Memory B cell (primary cell): ENCODE measurements around the gene DCAF11.
A peak's percentile ranks its signal among the peaks of the same experiment; 100 is the strongest.
"Not testable (repeated sequence)": the region's sequence is repeated elsewhere in the genome, so short reads cannot be mapped to it uniquely, and the experiment has no call there.

Experiments
- ATAC-seq: fragments of 150-1000 bp; cut with Tn5 transposase; 2 replicates; pipeline ENCODE4 v1.10.0; 2021; ENCODE audit warnings: low read depth, mild to moderate bottlenecking, moderate library complexity
- DNase-seq, 2 donors: peaks; one replicate each; pipeline ENCODE4 v3.0.0; 2022; ENCODE audit warnings: low spot score in 2 of 2
- H3K27ac Mint-ChIP-seq: one replicate; pipeline ENCODE4 v1.8.0; 2022; ENCODE audit warnings: mild to moderate bottlenecking, moderate library complexity, mixed read lengths
- H3K27me3 Mint-ChIP-seq: one replicate; pipeline ENCODE4 v1.8.0; 2022; ENCODE audit warnings: mixed read lengths
- H3K36me3 Mint-ChIP-seq: one replicate; pipeline ENCODE4 v1.8.0; 2022; ENCODE audit warnings: mild to moderate bottlenecking, mixed read lengths
- H3K4me1 Mint-ChIP-seq: one replicate; pipeline ENCODE4 v1.8.0; 2022; ENCODE audit warnings: mixed read lengths
- H3K4me3 Mint-ChIP-seq: one replicate; pipeline ENCODE4 v1.8.0; 2022; ENCODE audit warnings: mild to moderate bottlenecking, moderate library complexity, mixed read lengths
- H3K9me3 Mint-ChIP-seq: one replicate; pipeline ENCODE4 v1.8.0; 2022; ENCODE audit warnings: mixed read lengths

The DCAF11 gene

GRCh38 chr14:24096545-24097181 lies 17.9 kb upstream of the DCAF11 start:
- ATAC-seq (no peak), DNase-seq (no peak)
- H3K4me1 Mint-ChIP-seq, result peaks cover 23% of the 10 kb centered on the region
- peak overlapping the region; percentile 11 for H3K27ac Mint-ChIP-seq
- H3K27me3 Mint-ChIP-seq, result no peaks in the 10 kb centered on the region
- peaks cover 14% of the 10 kb centered on the region for H3K36me3 Mint-ChIP-seq
- H3K4me3 Mint-ChIP-seq, result peak overlapping the region; percentile 59
- no peaks in the 10 kb centered on the region for H3K9me3 Mint-ChIP-seq

GRCh38 chr14:24098229-24098926 lies 16.2 kb upstream of the DCAF11 start:
- Mint-ChIP-seq H3K9me3 (no peaks in the 10 kb centered on the region), H3K36me3 (peaks cover 17% of the 10 kb centered on the region), H3K4me1 (peaks cover 21% of the 10 kb centered on the region), H3K27me3 (no peaks in the 10 kb centered on the region), H3K27ac (no peak overlapping the region), H3K4me3 (no peak overlapping the region)
- DNase-seq (no peak), ATAC-seq (no peak)

GRCh38 chr14:24098927-24099813 lies 15.4 kb upstream of the DCAF11 start:
- Mint-ChIP-seq H3K4me3 (no peak overlapping the region), H3K27me3 (no peaks in the 10 kb centered on the region), H3K27ac (no peak overlapping the region), H3K9me3 (no peaks in the 10 kb centered on the region), H3K4me1 (peaks cover 16% of the 10 kb centered on the region), H3K36me3 (peaks cover 20% of the 10 kb centered on the region)
- DNase-seq (no peak), ATAC-seq (no peak)

GRCh38 chr14:24100197-24100981 lies 14.2 kb upstream of the DCAF11 start:
- Mint-ChIP-seq H3K9me3 (no peaks in the 10 kb centered on the region), H3K27me3 (no peaks in the 10 kb centered on the region), H3K4me3 (no peak overlapping the region), H3K27ac (no peak overlapping the region), H3K36me3 (peaks cover 24% of the 10 kb centered on the region), H3K4me1 (peaks cover 14% of the 10 kb centered on the region)
- no peak for ATAC-seq
- DNase-seq, result no peak

- DNase-seq (no peak), ATAC-seq (no peak)
- no peak overlapping the region for H3K27ac Mint-ChIP-seq
- no peaks in the 10 kb centered on the region for H3K9me3 Mint-ChIP-seq
- H3K4me1 Mint-ChIP-seq, result peaks cover 9% of the 10 kb centered on the region
- H3K36me3 Mint-ChIP-seq, result peaks cover 24% of the 10 kb centered on the region
- no peaks in the 10 kb centered on the region for H3K27me3 Mint-ChIP-seq
- no peak overlapping the region for H3K4me3 Mint-ChIP-seq
Measured at GRCh38 chr14:24100982-24101494, 13.5 kb upstream of the DCAF11 start.

- H3K36me3 Mint-ChIP-seq, result peaks cover 19% of the 10 kb centered on the region
- no peaks in the 10 kb centered on the region for H3K27me3 Mint-ChIP-seq
- no peak overlapping the region for H3K27ac Mint-ChIP-seq
- peaks cover 2% of the 10 kb centered on the region for H3K4me1 Mint-ChIP-seq
- H3K9me3 Mint-ChIP-seq, result no peaks in the 10 kb centered on the region
- H3K4me3 Mint-ChIP-seq, result no peak overlapping the region
- ATAC-seq (no peak), DNase-seq (no peak)
Measured at GRCh38 chr14:24102357-24103048, 12.1 kb upstream of the DCAF11 start.

GRCh38 chr14:24103451-24103850 lies 11.1 kb upstream of the DCAF11 start:
- H3K4me1 Mint-ChIP-seq, result peaks cover 2% of the 10 kb centered on the region
- H3K9me3 Mint-ChIP-seq, result no peaks in the 10 kb centered on the region
- H3K4me3 Mint-ChIP-seq, result no peak overlapping the region
- DNase-seq, result no peak
- peaks cover 19% of the 10 kb centered on the region for H3K36me3 Mint-ChIP-seq
- no peak overlapping the region for H3K27ac Mint-ChIP-seq
- no peaks in the 10 kb centered on the region for H3K27me3 Mint-ChIP-seq
- ATAC-seq, result no peak

GRCh38 chr14:24105609-24106239 lies 8.9 kb upstream of the DCAF11 start:
- not testable (repeated sequence) for H3K27me3 Mint-ChIP-seq, H3K4me3 Mint-ChIP-seq, H3K9me3 Mint-ChIP-seq, H3K4me1 Mint-ChIP-seq, ATAC-seq, H3K27ac Mint-ChIP-seq, H3K36me3 Mint-ChIP-seq, DNase-seq

GRCh38 chr14:24106672-24107271 lies 7.8 kb upstream of the DCAF11 start:
- no peak for ATAC-seq
- Mint-ChIP-seq H3K27ac (no peak overlapping the region), H3K4me1 (peaks cover 7% of the 10 kb centered on the region), H3K4me3 (no peak overlapping the region), H3K36me3 (peaks cover 9% of the 10 kb centered on the region), H3K9me3 (no peaks in the 10 kb centered on the region), H3K27me3 (no peaks in the 10 kb centered on the region)
- no peak for DNase-seq

- Mint-ChIP-seq H3K36me3 (peaks cover 7% of the 10 kb centered on the region), H3K4me3 (no peak overlapping the region), H3K9me3 (no peaks in the 10 kb centered on the region), H3K27me3 (no peaks in the 10 kb centered on the region), H3K4me1 (peaks cover 6% of the 10 kb centered on the region), H3K27ac (peak overlapping the region; percentile 87)
- ATAC-seq (peak; percentile 10), DNase-seq (no peak)
Measured at GRCh38 chr14:24108336-24108874, 6.2 kb upstream of the DCAF11 start.

GRCh38 chr14:24110060-24110459 lies 4.5 kb upstream of the DCAF11 start:
- no peak for DNase-seq
- no peaks in the 10 kb centered on the region for H3K27me3 Mint-ChIP-seq
- no peaks in the 10 kb centered on the region for H3K36me3 Mint-ChIP-seq
- H3K4me1 Mint-ChIP-seq, result peaks cover 6% of the 10 kb centered on the region
- ATAC-seq, result no peak
- H3K4me3 Mint-ChIP-seq, result no peak overlapping the region
- no peaks in the 10 kb centered on the region for H3K9me3 Mint-ChIP-seq
- H3K27ac Mint-ChIP-seq, result no peak overlapping the region

- no peaks in the 10 kb centered on the region for H3K9me3 Mint-ChIP-seq
- ATAC-seq (no peak), DNase-seq (no peak)
- H3K36me3 Mint-ChIP-seq, result no peaks in the 10 kb centered on the region
- H3K27me3 Mint-ChIP-seq, result no peaks in the 10 kb centered on the region
- peaks cover 9% of the 10 kb centered on the region for H3K4me1 Mint-ChIP-seq
- no peak overlapping the region for H3K4me3 Mint-ChIP-seq
- H3K27ac Mint-ChIP-seq, result no peak overlapping the region
Measured at GRCh38 chr14:24110523-24110922, 4.1 kb upstream of the DCAF11 start.
